Measurements from ENCODE around the gene ATP5IF1. TPM values are rescaled to one million over a fixed set of nuclear protein-coding genes. Genes with fewer than 3 reads are reported as not detected.

Gene ATP5IF1
- total and polyA plus RNA-seq, 9 of the 15 experiments (the other 6 are each of a cell fraction or from before 2014, with no cell fraction given): 292 to 1,422 (median 388) TPM

- TF ChIP-seq ZNF551 (CRISPR knock-in tag; IDR thresholded peaks at IDR 0.05) (no peak), GATAD2A (IDR thresholded peaks at IDR 0.05) (no peak), HMG20A (CRISPR knock-in tag; conservative IDR thresholded peaks at IDR 0.05) (no peak), TAF1 (IDR thresholded peaks at IDR 0.05; ENCODE audit: control insufficient read depth, extremely low read depth, insufficient read depth, low read length, severe bottlenecking) (peak; percentile 98), ZNF655 (CRISPR knock-in tag; IDR thresholded peaks at IDR 0.05) (no peak), FOXA1 (IDR thresholded peaks at IDR 0.05; ENCODE audit: borderline replicate concordance) (no peak), YBX1 (IDR thresholded peaks at IDR 0.05) (no peak), ZSCAN32 (CRISPR knock-in tag; IDR thresholded peaks at IDR 0.05) (peak; percentile 97), ZNF75A (CRISPR knock-in tag; IDR thresholded peaks at IDR 0.05) (no peak), ZNF431 (CRISPR knock-in tag; IDR thresholded peaks at IDR 0.05) (peak; percentile 73; the same call in 1 of the 2 replicates), CREBBP (IDR thresholded peaks at IDR 0.05; ENCODE audit: low read depth, low read length) (no peak), ARHGAP35 (IDR thresholded peaks at IDR 0.05; ENCODE audit: partially characterized antibody) (no peak), POLR2A (conservative IDR thresholded peaks at IDR 0.05) (peak; percentile 99), MLX (CRISPR knock-in tag; conservative IDR thresholded peaks at IDR 0.05) (0 out of 4 replicates have a peak, but pooled peaks of 1 of the 2 experiments have one; percentile 38), FOSL1 (tag; conservative IDR thresholded peaks at IDR 0.05) (peak; percentile 97), FOXP4 (CRISPR knock-in tag; IDR thresholded peaks at IDR 0.05; ENCODE audit: borderline replicate concordance) (peak; percentile 50; the same call in 1 of the 2 replicates), TSC22D4 (tag; IDR thresholded peaks at IDR 0.05) (no peak), E2F4 (CRISPR knock-in tag; IDR thresholded peaks at IDR 0.05; ENCODE audit: low read depth) (no peak), ZNF121 (CRISPR knock-in tag; conservative IDR thresholded peaks at IDR 0.05) (peak; percentile 73), ARID1B (IDR thresholded peaks at IDR 0.05) (no peak; the same call in 1 of the 2 replicates), CHCHD3 (CRISPR knock-in tag; IDR thresholded peaks at IDR 0.05) (no peak), SMARCA5 (IDR thresholded peaks at IDR 0.05) (no peak), ATF3 (IDR thresholded peaks at IDR 0.05) (peak; percentile 98), ATF3 (CRISPR knock-in tag; conservative IDR thresholded peaks at IDR 0.05) (peak; percentile 52; the same call in 1 of the 2 replicates), HNRNPL (IDR thresholded peaks at IDR 0.05; ENCODE audit: low read depth, low read length) (no peak)
Measured at GRCh38 chr1:28259252-28259933, 23.5 kb downstream of the ATP5IF1 start, which contains the start of gene SESN2 (continued).

Data from K562 (cell line).